Pancreas (tissue), 10 donors: ENCODE data around the gene SRMS. TPM values are rescaled to one million over a fixed set of nuclear protein-coding genes. Genes with fewer than 3 reads are reported as not detected.
A peak's percentile ranks its signal among the peaks of the same experiment; 100 is the strongest.

Experiments
- ATAC-seq, 4 donors: fragments of 200-7000 bp; cut with Tn5 transposase; one replicate each; pipeline versions ENCODE4 v1.8.0 to v1.9.1; 2020; ENCODE audit warnings: mild to moderate bottlenecking in 4 of 4, moderate library complexity in 4 of 4
- DNase-seq, 6 donors: peaks; one replicate each; pipeline ENCODE4 v3.0.0-alpha.2; 2020
- FAIRE-seq: peaks from 2 replicates; lab custom pipeline; 2012; peaks lifted over from hg19 to GRCh38; lab: Jason Lieb, UNC
- H3K27ac ChIP-seq, 4 donors: fragments of 200-600 bp; sonication (generic); 1 replicate in 3 of 4; 2 replicates in 1 of 4; pipeline versions ENCODE4 v1.5.0 to v1.8.0; 2020
- H3K27me3 ChIP-seq, 4 donors: fragments of 200-600 bp; one replicate each; pipeline ENCODE4 v1.8.0; 2021
- H3K36me3 ChIP-seq, 3 donors: fragments of 200-600 bp; sonication (generic) in 1 of 3; one replicate each; pipeline versions ENCODE4 v1.5.0 to v1.8.0; 2020 to 2021
- H3K4me1 ChIP-seq, 3 donors: fragments of 200-600 bp; one replicate each; pipeline ENCODE4 v1.8.0; 2021
- H3K4me3 ChIP-seq, 4 donors: fragments of 200-600 bp; sonication (generic) in 2 of 4; one replicate each; pipeline versions ENCODE4 v1.5.0 to v1.8.0; 2020 to 2021
- H3K9me3 ChIP-seq, 4 donors: fragments of 200-600 bp; one replicate each; pipeline ENCODE4 v1.8.0; 2021
- WGBS, 2 donors: extraction: QIAGEN DNeasy Blood & Tissue Kit; methylation state at CpG; one replicate each; pipeline ENCODE4 v1.1.7; 2013; 5-methylcytosine and 5-hydroxymethylcytosine counted together
- intact Hi-C, 3 donors: fragments of 100-400 bp; cut with DNase I; formaldehyde crosslinking; loops; one replicate each; pipeline versions ENCODE4 v1.11.1 to v1.14.2; 2022
- polyA plus RNA-seq, 2 donors: library from polyadenylated mRNA; stranded (reverse); fragments of 200-250 nt; gene quantifications; one replicate each; pipeline ENCODE4 v1.2.3, GENCODE V29; 2013
- total RNA-seq, 6 donors: library from RNA; stranded (reverse); fragmentation: NEBNext Ultra II Directional in 4 of 6; extraction: Animal tissue kit (Norgen Biotek cat#: 25700) in 4 of 6; gene quantifications; one replicate each; pipeline versions ENCODE4 v1.2.1 to v1.2.4, GENCODE V29; 2021 to 2023
- TF ChIP-seq, protein P1 (sequence below), 4 donors: fragments of 200-600 bp; sonication (generic) in 3 of 4; IDR thresholded peaks; one replicate each; pipeline versions ENCODE4 v1.5.0 to v1.8.0; 2021; ENCODE audit warnings: antibody characterized with exemption in 4 of 4
- donor health status: healthy with polysubstance abuse.
- donor health status: DM: no; HTN: no; CAD: no; lungs with moderate emphysema.
- donor health status: DM: no; HTN: no; CAD: no.
- donor health status: control.
- donor health status: control.
- donor health status: Bipolar disorder and iron deficiency.
- donor health status: DM: yes; HTN: yes; CAD: no.
- donor health status: DM: no; HTN: no; CAD: no.
- donor health status: DM: no; HTN: no; CAD: no.
- donor health status: DM: yes; HTN: yes; CAD: no.

Gene SRMS
- total and polyA plus RNA-seq, 8 donors, result not detected

DNA sequence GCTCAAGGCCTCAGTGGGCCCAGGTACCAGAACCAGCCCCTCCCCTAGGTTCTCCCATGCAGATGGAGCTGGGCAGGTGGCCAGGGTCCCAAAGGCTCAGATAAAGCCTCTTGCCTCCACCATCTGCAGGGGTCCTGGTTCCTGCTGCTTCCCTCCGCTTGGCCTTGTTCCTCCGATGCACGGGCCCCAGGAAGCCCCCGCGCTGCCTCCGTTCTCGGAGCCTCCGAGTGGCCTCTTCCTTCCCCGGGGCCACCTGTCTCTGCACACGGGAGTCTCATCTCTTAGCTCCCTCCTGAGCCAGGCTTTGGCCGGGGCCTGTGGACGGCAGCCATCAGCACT is 8.5 kb downstream of the SRMS start:
- peak overlapping the region; percentile 64 to 85 (median 84) for H3K27ac ChIP-seq
- DNase-seq, result no peak
- FAIRE-seq, result no peak
- no peak overlapping the region for H3K4me3 ChIP-seq
- ATAC-seq, result no peak
- TF ChIP-seq, protein P1, sequence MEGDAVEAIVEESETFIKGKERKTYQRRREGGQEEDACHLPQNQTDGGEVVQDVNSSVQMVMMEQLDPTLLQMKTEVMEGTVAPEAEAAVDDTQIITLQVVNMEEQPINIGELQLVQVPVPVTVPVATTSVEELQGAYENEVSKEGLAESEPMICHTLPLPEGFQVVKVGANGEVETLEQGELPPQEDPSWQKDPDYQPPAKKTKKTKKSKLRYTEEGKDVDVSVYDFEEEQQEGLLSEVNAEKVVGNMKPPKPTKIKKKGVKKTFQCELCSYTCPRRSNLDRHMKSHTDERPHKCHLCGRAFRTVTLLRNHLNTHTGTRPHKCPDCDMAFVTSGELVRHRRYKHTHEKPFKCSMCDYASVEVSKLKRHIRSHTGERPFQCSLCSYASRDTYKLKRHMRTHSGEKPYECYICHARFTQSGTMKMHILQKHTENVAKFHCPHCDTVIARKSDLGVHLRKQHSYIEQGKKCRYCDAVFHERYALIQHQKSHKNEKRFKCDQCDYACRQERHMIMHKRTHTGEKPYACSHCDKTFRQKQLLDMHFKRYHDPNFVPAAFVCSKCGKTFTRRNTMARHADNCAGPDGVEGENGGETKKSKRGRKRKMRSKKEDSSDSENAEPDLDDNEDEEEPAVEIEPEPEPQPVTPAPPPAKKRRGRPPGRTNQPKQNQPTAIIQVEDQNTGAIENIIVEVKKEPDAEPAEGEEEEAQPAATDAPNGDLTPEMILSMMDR (IDR thresholded peaks at IDR 0.05), result no peak
- intact Hi-C loops, result loop anchor here in 1 of 3 donors (5.0 kb wide), 1 partner anchor 438 kb away; the partner anchor contains the start of gene SAMD10
- H3K9me3 ChIP-seq, result no peaks in the 10 kb centered on the region
- 57 to 58% methylated on average over 12 of the region's 12 CpGs for WGBS, 2 donors
- H3K27me3 ChIP-seq, result no peaks in the 10 kb centered on the region
- H3K4me1 ChIP-seq, result peaks cover 4 to 10% (median 9%) of the 10 kb centered on the region in 3 donors
- H3K36me3 ChIP-seq, result no peaks in the 10 kb centered on the region

DNA sequence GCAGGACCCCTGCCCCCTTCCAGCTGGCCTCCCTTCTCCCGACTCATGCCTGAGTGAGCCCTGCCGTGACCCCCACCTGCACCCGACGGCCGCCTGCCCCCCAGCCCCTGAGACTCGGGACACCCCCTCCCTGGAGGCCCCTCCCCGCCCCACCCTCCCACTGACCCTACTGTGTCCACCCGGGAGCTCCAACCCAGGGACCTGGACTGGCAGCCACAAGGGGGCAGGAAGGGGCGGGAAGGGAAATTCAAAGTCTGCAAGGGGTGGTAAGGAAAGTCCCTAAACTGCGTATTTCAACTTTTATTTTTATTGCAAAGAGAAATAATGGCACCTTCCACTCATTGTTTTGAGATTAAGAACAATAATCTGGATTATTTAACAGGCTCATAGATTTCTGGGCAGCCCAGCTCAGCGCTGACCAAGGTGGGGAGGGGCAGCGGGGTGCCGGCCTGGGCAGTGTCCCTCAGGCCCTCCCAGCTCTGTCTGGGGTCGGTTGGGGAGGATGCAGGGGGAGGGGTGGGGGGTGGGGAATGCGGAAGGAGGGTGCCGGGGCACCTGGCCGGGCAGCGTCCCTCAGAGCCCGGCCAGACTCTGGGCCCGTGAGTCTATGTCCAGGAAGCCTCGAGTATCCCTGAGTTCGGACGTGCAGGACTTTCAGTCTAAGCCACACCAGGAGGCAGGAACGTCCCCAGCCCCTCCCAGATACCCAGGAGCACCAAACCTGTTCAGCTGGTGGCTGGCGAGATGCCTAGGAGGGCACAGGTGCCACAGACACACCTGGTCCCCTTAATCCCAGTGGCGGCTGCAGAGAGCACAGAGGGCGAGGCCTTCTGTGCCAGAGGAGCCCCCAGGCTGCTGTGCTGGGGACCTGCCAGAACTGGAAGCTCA is 9.1 kb downstream of the SRMS start:
- Histone ChIP-seq H3K27ac (peak overlapping the region; percentile 64 to 85 (median 84)), H3K27me3 (no peaks in the 10 kb centered on the region), H3K4me3 (peak overlapping the region in 2 of 4 donors; percentile 26 to 38), H3K4me1 (peaks cover 4 to 10% (median 10%) of the 10 kb centered on the region in 3 donors), H3K36me3 (no peaks in the 10 kb centered on the region), H3K9me3 (no peaks in the 10 kb centered on the region)
- peak; percentile 86 to 96 (median 94) for DNase-seq
- intact Hi-C loops, result loop anchor here in 1 of 3 donors (5.0 kb wide), 1 partner anchor 439 kb away; the partner anchor contains the start of gene SAMD10
- 9 to 11% methylated on average over 23 to 27 of the region's 27 CpGs for WGBS, 2 donors
- TF ChIP-seq, protein P1 (IDR thresholded peaks at IDR 0.05), result peak in 1 of 4 donors; percentile 17
- FAIRE-seq, result no peak
- ATAC-seq, result peak; percentile 61 to 68 (median 62)

DNA sequence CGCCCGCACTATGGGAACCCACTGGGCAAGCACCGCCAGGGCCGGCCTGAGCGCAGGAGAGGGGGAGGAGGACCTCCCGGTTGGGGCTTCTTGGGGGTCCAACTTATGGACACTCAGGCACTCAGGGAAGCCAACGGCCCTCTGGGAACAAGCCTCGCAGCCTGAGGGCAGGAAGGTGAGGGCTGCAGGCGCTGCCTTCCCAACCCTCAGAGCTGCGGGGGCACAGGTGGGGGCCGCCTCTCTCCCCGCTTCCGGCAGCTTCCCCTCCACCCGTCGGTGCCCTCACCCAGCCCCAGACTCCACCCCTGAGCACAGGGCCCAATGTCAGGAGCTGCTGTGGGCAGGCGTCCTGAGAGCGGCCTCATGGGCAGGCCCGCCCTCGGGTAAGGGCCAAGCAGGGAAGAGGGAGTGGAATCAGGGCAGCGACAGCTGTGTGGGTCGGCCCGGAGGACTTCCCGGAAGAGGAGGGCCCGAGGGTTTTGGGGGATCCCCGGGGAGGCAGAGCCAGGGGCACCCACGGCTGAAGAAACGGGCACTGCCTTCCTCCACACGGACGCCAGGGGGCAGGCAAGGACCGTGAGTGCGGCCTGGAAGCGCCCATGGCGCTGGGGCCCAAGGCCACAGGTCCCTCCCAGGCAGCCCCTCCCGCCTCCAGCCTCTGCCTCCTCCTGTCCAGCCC is 9.9 kb downstream of the SRMS start:
- TF ChIP-seq, protein P1 (IDR thresholded peaks at IDR 0.05), result peak; percentile 93 to 98 (median 96)
- Histone ChIP-seq H3K9me3 (no peaks in the 10 kb centered on the region), H3K4me1 (peaks cover 4 to 10% (median 10%) of the 10 kb centered on the region in 3 donors), H3K27ac (peak overlapping the region; percentile 64 to 85 (median 84)), H3K27me3 (no peaks in the 10 kb centered on the region), H3K36me3 (no peaks in the 10 kb centered on the region), H3K4me3 (peak overlapping the region in 2 of 4 donors; percentile 26 to 38)
- intact Hi-C loops, result loop anchor here in 1 of 3 donors (5.0 kb wide), 1 partner anchor 440 kb away; the partner anchor contains the start of gene SAMD10
- FAIRE-seq (no peak), DNase-seq (peak; percentile 91 to 97 (median 94)), ATAC-seq (peak; percentile 83 to 92 (median 86))
- 3 to 12% methylated on average over 23 to 34 of the region's 34 CpGs for WGBS, 2 donors

DNA sequence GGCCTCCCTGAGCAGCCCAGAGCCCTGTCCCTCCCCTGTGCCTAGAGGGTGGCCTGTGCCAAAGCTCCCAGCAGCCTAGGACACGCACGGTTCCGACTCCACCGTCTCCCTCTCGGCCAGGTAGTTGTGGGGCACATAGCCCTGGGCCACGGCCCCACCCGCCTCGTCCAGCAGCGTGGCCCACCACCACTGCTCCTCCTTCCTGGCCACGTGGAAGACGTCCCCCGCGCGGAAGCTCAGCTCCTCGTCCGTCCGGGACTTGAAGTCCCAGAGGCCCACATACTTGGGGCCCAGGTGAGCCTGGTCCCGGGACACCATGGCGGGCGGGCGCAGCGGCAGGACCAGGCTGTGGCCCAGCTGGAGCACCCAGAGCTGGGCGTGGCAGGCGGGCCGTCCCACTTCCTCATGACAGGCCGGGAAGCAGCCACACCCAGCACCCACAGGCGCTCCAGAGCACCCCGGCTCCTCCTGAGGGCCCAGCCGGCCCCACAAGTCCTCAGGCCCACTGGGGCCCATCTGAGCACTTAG is 10.5 kb downstream of the SRMS start, which contains the start of gene PTK6:
Gene PTK6, minus strand, starts transcription at position 380 of the 528 bp plus-strand sequence. Its CDS starts 62 bp downstream, at position 318.
- Histone ChIP-seq H3K27ac (peak within 1 kb of the TSS; percentile 64 to 85 (median 84)), H3K4me3 (peak within 1 kb of the TSS in 2 of 4 donors; percentile 26 to 38), H3K36me3 (no peaks in the 10 kb centered on the region), H3K4me1 (peaks cover 4 to 10% (median 10%) of the 10 kb centered on the region in 3 donors), H3K27me3 (no peaks in the 10 kb centered on the region), H3K9me3 (no peaks in the 10 kb centered on the region)
- ATAC-seq, result peak in 3 of 4 donors; percentile 5 to 26 (median 23)
- no peak for FAIRE-seq
- intact Hi-C loops, result loop anchor here in 1 of 3 donors (5.0 kb wide), 1 partner anchor 440 kb away; the partner anchor contains the start of gene SAMD10
- TF ChIP-seq, protein P1 (IDR thresholded peaks at IDR 0.05), result no peak
- peak in 3 of 6 donors; percentile 57 to 87 (median 70) for DNase-seq
- 66 to 69% methylated on average over 29 of the region's 29 CpGs for WGBS, 2 donors
